ENCODE measurements around the gene WTAP. TPM values are rescaled to one million over a fixed set of nuclear protein-coding genes. Genes with fewer than 3 reads are reported as not detected.
A peak's percentile ranks its signal among the peaks of the same experiment; 100 is the strongest.
"Not testable (repeated sequence)": the region's sequence is repeated elsewhere in the genome, so short reads cannot be mapped to it uniquely, and the experiment has no call there.

Gene WTAP
- total and polyA plus RNA-seq, 4 donors: 67.7 to 94.7 (median 87.7) TPM

DNA sequence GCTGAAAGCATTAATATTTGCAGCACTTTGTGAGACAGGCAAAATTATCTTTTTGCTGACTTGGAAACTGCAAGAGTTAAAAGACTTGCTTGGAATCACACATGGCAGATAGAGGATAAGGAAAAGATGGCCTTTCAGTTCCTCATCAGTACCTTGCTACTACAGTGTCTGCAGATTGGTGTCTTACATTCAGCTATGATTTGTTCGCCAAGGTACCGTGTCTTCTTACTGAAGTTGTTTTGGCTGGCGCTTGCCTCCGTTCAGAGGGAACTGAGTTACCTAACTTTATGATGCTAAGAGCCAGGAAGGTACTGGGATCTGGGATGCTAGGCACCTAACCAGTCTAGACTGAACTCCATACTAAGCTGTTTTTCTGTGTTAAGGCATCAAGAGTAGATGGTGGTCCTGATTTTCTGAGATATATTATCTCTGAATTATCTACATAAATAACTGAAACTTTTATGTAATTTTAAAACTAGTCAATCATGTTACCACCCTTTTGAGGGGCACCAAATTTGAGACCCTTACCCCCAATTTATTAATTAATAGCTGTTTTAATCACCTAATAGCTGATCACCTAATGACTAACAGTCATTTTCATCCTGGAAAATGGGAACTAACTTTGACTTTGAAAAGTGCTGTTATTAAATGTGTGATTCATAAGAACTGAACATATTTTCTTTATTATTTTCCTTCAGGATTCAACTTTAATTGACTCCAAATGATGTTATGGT, 2.5 kb downstream of the WTAP start:
- peak overlapping the region in 1 of 2 donors; percentile 36 for H3K4me3 ChIP-seq (ENCODE audit: low read length in 2 of 2)
- no peak for DNase-seq
- intact Hi-C loops (cut with DNase I): loop anchor here (5.0 kb wide), 2 partner anchors 33 to 37 kb away; partner anchors contain the start of genes ACAT2 (in 1 of the 2) and SOD2 (in 1 of the 2)
- peak overlapping the region in 1 of 2 donors; percentile 3 for H3K27ac ChIP-seq (ENCODE audit: low read depth in 1 of 2, low read length in 2 of 2)
- peaks cover 0 to 2% of the 10 kb centered on the region in 2 donors for H3K4me1 ChIP-seq (ENCODE audit: control insufficient read depth in 1 of 2, insufficient read depth in 2 of 2, low read length in 2 of 2)
- no peak for ATAC-seq (ENCODE audit: low FRiP score)
- no peaks in the 10 kb centered on the region for H3K9me3 ChIP-seq (ENCODE audit: control insufficient read depth, low read length)
- H3K27me3 ChIP-seq (ENCODE audit: control insufficient read depth in 1 of 2, insufficient read depth in 2 of 2, low read length in 1 of 2): no peaks in the 10 kb centered on the region
- 17 to 20% methylated on average over 4 of the region's 4 CpGs for WGBS, 2 donors
- H3K36me3 ChIP-seq (ENCODE audit: control insufficient read depth in 1 of 2, insufficient read depth in 2 of 2, low read length in 1 of 2): no peaks in the 10 kb centered on the region

DNA sequence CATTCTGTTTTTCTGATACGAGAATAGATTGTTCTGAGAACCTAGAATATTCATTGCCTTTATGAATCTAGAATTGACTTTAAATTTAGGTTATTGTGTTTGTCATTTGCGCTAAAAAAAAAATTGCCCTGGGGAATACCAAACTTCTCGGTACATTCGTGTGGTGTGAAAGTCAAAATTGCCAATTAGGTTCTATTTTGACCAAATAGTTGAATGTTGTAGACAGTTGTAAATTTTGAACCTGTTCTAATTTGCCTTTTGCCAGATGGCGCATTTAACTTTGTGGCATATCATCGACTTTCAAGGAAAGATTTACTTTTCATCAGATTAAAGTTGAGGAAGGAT, 3.0 kb downstream of the WTAP start:
- H3K27me3 ChIP-seq (ENCODE audit: control insufficient read depth in 1 of 2, insufficient read depth in 2 of 2, low read length in 1 of 2): no peaks in the 10 kb centered on the region
- H3K4me3 ChIP-seq (ENCODE audit: low read length in 2 of 2): no peak overlapping the region
- H3K36me3 ChIP-seq (ENCODE audit: control insufficient read depth in 1 of 2, insufficient read depth in 2 of 2, low read length in 1 of 2): no peaks in the 10 kb centered on the region
- H3K4me1 ChIP-seq (ENCODE audit: control insufficient read depth in 1 of 2, insufficient read depth in 2 of 2, low read length in 2 of 2): peaks cover 0 to 2% of the 10 kb centered on the region in 2 donors
- no peaks in the 10 kb centered on the region for H3K9me3 ChIP-seq (ENCODE audit: control insufficient read depth, low read length)
- intact Hi-C loops (cut with DNase I): no loop called here
- WGBS, 2 donors: 56 to 58% methylated on average over 6 of the region's 6 CpGs
- DNase-seq: no peak
- no peak overlapping the region for H3K27ac ChIP-seq (ENCODE audit: low read depth in 1 of 2, low read length in 2 of 2)
- ATAC-seq (ENCODE audit: low FRiP score): no peak

DNA sequence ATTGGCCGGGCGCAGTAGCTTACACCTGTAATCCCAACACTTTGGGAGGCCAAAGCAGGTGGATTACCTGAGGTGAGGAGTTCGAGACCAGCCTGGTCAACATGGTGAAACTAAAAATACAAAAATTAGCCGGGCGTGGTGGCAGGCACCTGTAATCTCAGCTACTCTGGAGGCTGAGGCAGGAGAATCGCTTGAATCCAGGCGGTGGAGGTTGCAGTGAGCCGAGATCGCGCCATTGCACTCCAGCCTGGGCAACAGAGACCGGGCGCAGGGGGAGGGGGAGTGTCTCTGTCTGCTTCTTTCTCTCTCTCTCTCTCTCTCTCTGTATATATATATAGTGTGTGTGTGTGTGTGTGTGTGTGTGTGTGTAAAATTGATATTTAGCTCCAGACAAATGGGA, 5.2 kb downstream of the WTAP start:
- H3K4me3 ChIP-seq (ENCODE audit: low read length in 2 of 2); H3K27ac ChIP-seq (ENCODE audit: low read depth in 1 of 2, low read length in 2 of 2); H3K27me3 ChIP-seq (ENCODE audit: control insufficient read depth in 1 of 2, insufficient read depth in 2 of 2, low read length in 1 of 2); H3K4me1 ChIP-seq (ENCODE audit: control insufficient read depth in 1 of 2, insufficient read depth in 2 of 2, low read length in 2 of 2); ATAC-seq (ENCODE audit: low FRiP score); H3K36me3 ChIP-seq (ENCODE audit: control insufficient read depth in 1 of 2, insufficient read depth in 2 of 2, low read length in 1 of 2); H3K9me3 ChIP-seq (ENCODE audit: control insufficient read depth, low read length); intact Hi-C loops (cut with DNase I); DNase-seq: not testable (repeated sequence)
- 89% methylated on average over 12 of the region's 12 CpGs for WGBS, 2 donors

DNA sequence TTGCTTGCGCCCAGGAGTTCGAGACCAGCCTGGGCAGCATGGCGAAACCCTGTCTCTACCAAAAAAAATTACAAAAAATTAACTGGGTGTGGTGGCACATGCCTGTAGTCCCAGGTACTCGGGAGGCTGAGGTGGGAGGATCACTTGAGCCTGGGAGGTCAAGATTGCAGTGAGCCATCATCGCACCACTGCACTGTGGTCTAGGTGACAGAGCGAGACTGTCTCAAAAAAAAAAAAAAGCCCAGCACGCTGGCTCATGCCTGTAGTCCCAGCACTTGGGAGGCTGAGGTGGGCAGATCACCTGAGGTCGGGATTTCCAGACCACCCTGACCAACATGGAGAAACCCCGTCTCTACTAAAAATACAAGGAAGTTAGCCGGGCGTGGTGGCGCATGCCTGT, 6.1 kb downstream of the WTAP start:
- H3K4me1 ChIP-seq (ENCODE audit: control insufficient read depth in 1 of 2, insufficient read depth in 2 of 2, low read length in 2 of 2); H3K27me3 ChIP-seq (ENCODE audit: control insufficient read depth in 1 of 2, insufficient read depth in 2 of 2, low read length in 1 of 2); H3K9me3 ChIP-seq (ENCODE audit: control insufficient read depth, low read length); H3K4me3 ChIP-seq (ENCODE audit: low read length in 2 of 2); H3K36me3 ChIP-seq (ENCODE audit: control insufficient read depth in 1 of 2, insufficient read depth in 2 of 2, low read length in 1 of 2); DNase-seq; H3K27ac ChIP-seq (ENCODE audit: low read depth in 1 of 2, low read length in 2 of 2); ATAC-seq (ENCODE audit: low FRiP score); intact Hi-C loops (cut with DNase I): not testable (repeated sequence)
- WGBS, 2 donors: 96 to 97% methylated on average over 12 of the region's 12 CpGs

DNA sequence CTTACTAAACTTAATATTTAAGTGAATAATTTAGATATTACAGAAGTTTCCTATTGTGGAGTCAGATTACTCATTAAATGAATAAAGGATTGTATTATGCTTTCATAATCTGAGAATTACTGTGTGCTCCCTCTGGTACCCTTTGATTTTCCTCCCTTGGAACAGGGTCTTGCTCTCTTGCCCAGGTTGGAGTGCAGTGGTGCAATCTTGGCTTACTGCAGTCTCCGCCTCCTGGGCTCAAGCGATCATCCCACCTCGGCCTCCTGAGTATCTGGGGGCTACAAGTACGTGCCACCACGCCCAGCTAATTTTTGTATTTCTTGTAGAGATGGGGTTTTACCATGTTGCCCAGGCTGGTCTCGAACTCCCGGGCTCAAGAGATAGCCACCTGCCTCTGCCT, 9.6 kb downstream of the WTAP start:
- no peak overlapping the region for H3K27ac ChIP-seq (ENCODE audit: low read depth in 1 of 2, low read length in 2 of 2)
- no peak for ATAC-seq (ENCODE audit: low FRiP score)
- peaks cover 0 to 4% of the 10 kb centered on the region in 2 donors for H3K36me3 ChIP-seq (ENCODE audit: control insufficient read depth in 1 of 2, insufficient read depth in 2 of 2, low read length in 1 of 2)
- DNase-seq: no peak
- 87 to 89% methylated on average over 7 of the region's 7 CpGs for WGBS, 2 donors
- H3K9me3 ChIP-seq (ENCODE audit: control insufficient read depth, low read length): no peaks in the 10 kb centered on the region
- H3K4me1 ChIP-seq (ENCODE audit: control insufficient read depth in 1 of 2, insufficient read depth in 2 of 2, low read length in 2 of 2): no peaks in the 10 kb centered on the region
- no peak overlapping the region for H3K4me3 ChIP-seq (ENCODE audit: low read length in 2 of 2)
- intact Hi-C loops (cut with DNase I): no loop called here
- no peaks in the 10 kb centered on the region for H3K27me3 ChIP-seq (ENCODE audit: control insufficient read depth in 1 of 2, insufficient read depth in 2 of 2, low read length in 1 of 2)

DNA sequence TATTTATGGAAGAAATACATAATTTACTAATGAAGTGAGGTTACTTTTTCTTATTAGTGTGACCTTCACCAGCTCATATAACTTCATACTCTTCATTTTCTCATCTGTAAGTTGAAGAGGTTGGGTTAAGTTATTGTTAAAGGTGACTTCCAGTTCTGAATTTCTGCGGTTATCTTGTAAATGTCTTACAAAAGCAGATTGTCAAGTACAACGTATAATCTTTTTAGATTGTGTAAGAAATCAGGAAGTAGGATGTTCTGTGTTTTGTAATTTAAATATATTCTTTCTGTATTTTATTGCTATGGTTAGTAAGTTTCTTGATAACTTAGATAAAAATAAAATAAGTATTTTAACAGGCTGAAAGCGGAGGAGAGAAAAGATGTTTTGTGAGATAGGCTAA, 12.0 kb downstream of the WTAP start:
- intact Hi-C loops (cut with DNase I): no loop called here
- DNase-seq (no peak), ATAC-seq (ENCODE audit: low FRiP score) (no peak)
- H3K4me3 ChIP-seq (ENCODE audit: low read length in 2 of 2): no peak overlapping the region
- no peaks in the 10 kb centered on the region for H3K27me3 ChIP-seq (ENCODE audit: control insufficient read depth in 1 of 2, insufficient read depth in 2 of 2, low read length in 1 of 2)
- H3K9me3 ChIP-seq (ENCODE audit: control insufficient read depth, low read length): no peaks in the 10 kb centered on the region
- peaks cover 0 to 4% of the 10 kb centered on the region in 2 donors for H3K36me3 ChIP-seq (ENCODE audit: control insufficient read depth in 1 of 2, insufficient read depth in 2 of 2, low read length in 1 of 2)
- H3K27ac ChIP-seq (ENCODE audit: low read depth in 1 of 2, low read length in 2 of 2): no peak overlapping the region
- H3K4me1 ChIP-seq (ENCODE audit: control insufficient read depth in 1 of 2, insufficient read depth in 2 of 2, low read length in 2 of 2): no peaks in the 10 kb centered on the region
- WGBS, 2 donors: 70 to 77% methylated on average over 3 of the region's 3 CpGs

DNA sequence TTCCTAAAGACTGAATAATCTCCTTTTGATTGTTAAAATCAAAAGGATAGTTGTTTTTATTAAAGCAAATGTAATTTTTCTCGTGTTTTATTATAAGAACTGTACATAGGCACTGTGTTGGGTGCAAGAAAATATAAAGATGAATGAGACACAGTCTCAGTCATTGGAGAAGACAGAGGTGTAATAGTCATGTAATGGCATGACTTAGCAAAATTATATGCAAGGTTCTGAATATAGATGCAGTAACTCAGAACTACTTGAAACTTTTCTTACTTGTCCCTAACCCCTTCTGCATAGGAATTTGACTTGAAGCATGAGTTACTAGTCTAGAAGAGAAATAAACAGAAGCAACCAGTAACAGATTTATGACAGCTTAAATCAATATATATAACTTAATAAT, 14.9 kb downstream of the WTAP start:
- no peak for ATAC-seq (ENCODE audit: low FRiP score)
- DNase-seq: no peak
- Histone ChIP-seq H3K4me1 (ENCODE audit: control insufficient read depth in 1 of 2, insufficient read depth in 2 of 2, low read length in 2 of 2) (no peaks in the 10 kb centered on the region), H3K4me3 (ENCODE audit: low read length in 2 of 2) (no peak overlapping the region), H3K27ac (ENCODE audit: low read depth in 1 of 2, low read length in 2 of 2) (no peak overlapping the region), H3K36me3 (ENCODE audit: control insufficient read depth in 1 of 2, insufficient read depth in 2 of 2, low read length in 1 of 2) (peaks cover 2 to 4% of the 10 kb centered on the region in 2 donors), H3K9me3 (ENCODE audit: control insufficient read depth, low read length) (no peaks in the 10 kb centered on the region), H3K27me3 (ENCODE audit: control insufficient read depth in 1 of 2, insufficient read depth in 2 of 2, low read length in 1 of 2) (no peaks in the 10 kb centered on the region)
- WGBS, 2 donors: 75 to 81% methylated on average over 1 of the region's 1 CpG
- intact Hi-C loops (cut with DNase I): no loop called here

DNA sequence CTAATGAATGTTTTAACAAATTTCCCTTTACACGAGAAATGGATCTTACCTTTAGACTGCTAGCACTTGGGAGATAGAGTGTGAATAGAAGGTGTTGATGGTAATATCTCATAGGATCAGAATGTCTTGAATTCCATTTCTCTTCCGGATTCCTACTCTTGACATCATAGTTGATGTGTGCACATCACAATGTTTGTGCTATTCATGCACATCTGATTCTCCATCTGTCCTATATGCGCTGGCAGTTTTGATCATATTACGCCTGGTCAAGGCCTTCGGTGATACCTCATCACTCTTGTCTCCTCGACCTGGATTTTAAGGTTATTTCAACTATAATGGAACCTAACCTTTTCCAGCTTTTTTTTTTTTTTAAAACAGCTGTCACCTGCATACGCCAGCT, 17.8 kb downstream of the WTAP start:
- H3K4me3 ChIP-seq (ENCODE audit: low read length in 2 of 2): no peak overlapping the region
- H3K4me1 ChIP-seq (ENCODE audit: control insufficient read depth in 1 of 2, insufficient read depth in 2 of 2, low read length in 2 of 2): no peaks in the 10 kb centered on the region
- no peaks in the 10 kb centered on the region for H3K9me3 ChIP-seq (ENCODE audit: control insufficient read depth, low read length)
- DNase-seq (no peak), ATAC-seq (ENCODE audit: low FRiP score) (no peak)
- H3K27me3 ChIP-seq (ENCODE audit: control insufficient read depth in 1 of 2, insufficient read depth in 2 of 2, low read length in 1 of 2): no peaks in the 10 kb centered on the region
- peaks cover 2 to 4% of the 10 kb centered on the region in 2 donors for H3K36me3 ChIP-seq (ENCODE audit: control insufficient read depth in 1 of 2, insufficient read depth in 2 of 2, low read length in 1 of 2)
- intact Hi-C loops (cut with DNase I): no loop called here
- H3K27ac ChIP-seq (ENCODE audit: low read depth in 1 of 2, low read length in 2 of 2): no peak overlapping the region
- WGBS, 2 donors: 79 to 81% methylated on average over 7 of the region's 7 CpGs

DNA sequence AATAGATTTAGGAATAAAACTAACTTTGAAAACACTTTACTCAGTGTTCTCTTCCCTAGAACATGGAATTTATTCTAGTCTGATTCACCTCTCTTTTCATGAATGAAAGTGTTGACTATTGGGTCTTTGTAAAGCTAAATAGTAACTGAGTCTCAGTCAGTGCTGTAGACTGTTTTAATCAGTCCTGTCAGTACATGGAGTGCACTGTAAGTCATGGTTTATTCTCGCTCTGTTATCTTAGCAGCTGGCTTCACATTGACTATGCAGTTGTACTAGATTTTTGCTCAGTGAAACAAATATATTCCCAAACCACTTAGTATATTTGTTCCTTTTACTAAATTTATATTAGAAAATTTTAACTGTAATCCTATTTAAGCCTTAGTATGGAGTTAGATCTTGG, 19.5 kb downstream of the WTAP start:
- Histone ChIP-seq H3K27me3 (ENCODE audit: control insufficient read depth in 1 of 2, insufficient read depth in 2 of 2, low read length in 1 of 2) (no peaks in the 10 kb centered on the region), H3K9me3 (ENCODE audit: control insufficient read depth, low read length) (no peaks in the 10 kb centered on the region), H3K36me3 (ENCODE audit: control insufficient read depth in 1 of 2, insufficient read depth in 2 of 2, low read length in 1 of 2) (peaks cover 2 to 4% of the 10 kb centered on the region in 2 donors), H3K4me3 (ENCODE audit: low read length in 2 of 2) (no peak overlapping the region), H3K27ac (ENCODE audit: low read depth in 1 of 2, low read length in 2 of 2) (no peak overlapping the region), H3K4me1 (ENCODE audit: control insufficient read depth in 1 of 2, insufficient read depth in 2 of 2, low read length in 2 of 2) (no peaks in the 10 kb centered on the region)
- intact Hi-C loops (cut with DNase I): no loop called here
- WGBS, 2 donors: 57 to 67% methylated on average over 1 of the region's 1 CpG
- DNase-seq (no peak), ATAC-seq (ENCODE audit: low FRiP score) (no peak)
